Neural progenitor cell (in vitro differentiated cells): ENCODE data around the gene MMP3. TPM values are rescaled to one million over a fixed set of nuclear protein-coding genes. Genes with fewer than 3 reads are reported as not detected.

ENCODE experiments used
- DNase-seq: peaks from one replicate; pipeline ENCODE4 v3.0.0-alpha.2; 2016; ENCODE audit warnings: low spot score
- H2AFZ ChIP-seq: fragments of 200-600 bp; sonication (generic); replicated peaks from 2 replicates; pipeline ENCODE4 v1.6.1; 2016; ENCODE audit warnings: antibody characterized with exemption
- H3F3A ChIP-seq: fragments of 200-600 bp; sonication (generic); 2 replicates; pipeline ENCODE4 v1.6.1; 2016; ENCODE audit warnings: antibody characterized with exemption, low read depth
- H3K27ac ChIP-seq: fragments of 200-600 bp; sonication (generic); 2 replicates; pipeline ENCODE4 v1.5.1; 2016; ENCODE audit warnings: mild to moderate bottlenecking
- H3K27me3 ChIP-seq: fragments of 200-600 bp; sonication (generic); 2 replicates; pipeline ENCODE4 v1.6.1; 2016; ENCODE audit warnings: mild to moderate bottlenecking, moderate library complexity
- H3K36me3 ChIP-seq: fragments of 200-600 bp; sonication (generic); 2 replicates; pipeline ENCODE4 v1.5.1; 2016
- H3K4me1 ChIP-seq: fragments of 200-600 bp; sonication (generic); 2 replicates; pipeline ENCODE4 v1.6.1; 2016; ENCODE audit warnings: mixed run types
- H3K4me2 ChIP-seq: fragments of 200-600 bp; sonication (generic); 2 replicates; pipeline ENCODE4 v1.6.1; 2016
- H3K4me3 ChIP-seq: fragments of 200-600 bp; sonication (generic); 2 replicates; pipeline ENCODE4 v1.5.1; 2016
- H3K79me2 ChIP-seq: fragments of 200-600 bp; sonication (generic); 2 replicates; pipeline ENCODE4 v1.6.1; 2016; ENCODE audit warnings: low read depth
- H3K9ac ChIP-seq: fragments of 200-600 bp; sonication (generic); 2 replicates; pipeline ENCODE4 v1.6.1; 2016
- H3K9me3 ChIP-seq: fragments of 200-600 bp; sonication (generic); 2 replicates; pipeline ENCODE4 v1.5.1; 2016; ENCODE audit warnings: low read depth
- H4K20me1 ChIP-seq: fragments of 200-600 bp; sonication (generic); 2 replicates; pipeline ENCODE4 v1.6.1; 2016; ENCODE audit warnings: low read depth
- H3K27ac Mint-ChIP-seq: 3 replicates; pipeline ENCODE4 v1.8.0; 2021; ENCODE audit warnings: mixed read lengths
- H3K27me3 Mint-ChIP-seq: 2 replicates; pipeline ENCODE4 v1.8.0; 2022; ENCODE audit warnings: low read depth, mild to moderate bottlenecking, inconsistent platforms, moderate library complexity, mixed read lengths; ENCODE audit not compliant: insufficient read depth
- H3K36me3 Mint-ChIP-seq: 3 replicates; pipeline ENCODE4 v1.8.0; 2021; ENCODE audit warnings: mixed read lengths
- H3K4me1 Mint-ChIP-seq: 3 replicates; pipeline ENCODE4 v1.8.0; 2021; ENCODE audit warnings: mixed read lengths
- H3K4me3 Mint-ChIP-seq: 3 replicates; pipeline ENCODE4 v1.8.0; 2021; ENCODE audit warnings: mild to moderate bottlenecking, moderate library complexity, mixed read lengths
- H3K9me3 Mint-ChIP-seq: 3 replicates; pipeline ENCODE4 v1.8.0; 2020; ENCODE audit warnings: mixed read lengths
- EZH2 ChIP-seq: fragments of 200-600 bp; sonication (generic); IDR thresholded peaks from 2 replicates; pipeline ENCODE4 v1.6.1; 2017; ENCODE audit warnings: antibody characterized with exemption, mild to moderate bottlenecking, moderate library complexity
- EZH2phosphoT487 ChIP-seq: fragments of 200-600 bp; sonication (generic); IDR thresholded peaks from 2 replicates; pipeline ENCODE4 v1.6.1; 2017; ENCODE audit warnings: antibody characterized with exemption
- total RNA-seq: library from RNA; depleted of rRNA; stranded (reverse); fragments of >200 nt; gene quantifications from 2 replicates; pipeline ENCODE4 v1.2.3, GENCODE V29; 2015; ENCODE audit warnings: low replicate concordance
- TF ChIP-seq, protein P1 (sequence below): fragments of 200-600 bp; sonication (generic); IDR thresholded peaks from 2 replicates; pipeline ENCODE4 v1.5.1; 2017; ENCODE audit warnings: antibody characterized with exemption, mild to moderate bottlenecking

MMP3 gene
- total RNA-seq, 1 donor from 2014 or later: not detected

DNA sequence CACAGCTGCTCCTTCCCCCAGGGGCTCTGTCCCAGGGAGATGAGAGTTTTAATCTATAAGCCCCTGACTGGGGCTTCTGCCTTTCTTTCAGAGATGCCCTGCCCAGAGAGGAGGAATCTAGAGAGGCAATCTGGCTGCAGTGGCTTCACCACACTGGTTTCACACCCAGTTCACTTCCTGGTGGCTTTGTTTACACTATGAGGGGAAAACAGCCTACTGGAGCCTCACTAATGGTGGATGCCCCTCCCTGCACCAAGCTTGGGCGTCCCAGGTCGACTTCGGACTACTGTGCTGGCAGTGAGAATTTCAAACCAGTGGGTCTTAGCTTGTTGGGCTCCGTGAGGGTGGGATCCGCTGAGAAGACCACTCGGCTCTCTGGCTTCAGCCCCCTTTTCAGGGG lies 23.9 kb downstream of the MMP3 start:
- H3K4me1 Mint-ChIP-seq: no peaks in the 10 kb centered on the region
- H3K9me3 Mint-ChIP-seq: peaks cover 15% of the 10 kb centered on the region
- H3K27me3 Mint-ChIP-seq: no peaks in the 10 kb centered on the region
- DNase-seq: no peak
- H3F3A ChIP-seq: no peaks in the 10 kb centered on the region
- H3K4me1 ChIP-seq: no peaks in the 10 kb centered on the region
- no peak overlapping the region for H3K4me3 Mint-ChIP-seq
- TF ChIP-seq, protein P1, sequence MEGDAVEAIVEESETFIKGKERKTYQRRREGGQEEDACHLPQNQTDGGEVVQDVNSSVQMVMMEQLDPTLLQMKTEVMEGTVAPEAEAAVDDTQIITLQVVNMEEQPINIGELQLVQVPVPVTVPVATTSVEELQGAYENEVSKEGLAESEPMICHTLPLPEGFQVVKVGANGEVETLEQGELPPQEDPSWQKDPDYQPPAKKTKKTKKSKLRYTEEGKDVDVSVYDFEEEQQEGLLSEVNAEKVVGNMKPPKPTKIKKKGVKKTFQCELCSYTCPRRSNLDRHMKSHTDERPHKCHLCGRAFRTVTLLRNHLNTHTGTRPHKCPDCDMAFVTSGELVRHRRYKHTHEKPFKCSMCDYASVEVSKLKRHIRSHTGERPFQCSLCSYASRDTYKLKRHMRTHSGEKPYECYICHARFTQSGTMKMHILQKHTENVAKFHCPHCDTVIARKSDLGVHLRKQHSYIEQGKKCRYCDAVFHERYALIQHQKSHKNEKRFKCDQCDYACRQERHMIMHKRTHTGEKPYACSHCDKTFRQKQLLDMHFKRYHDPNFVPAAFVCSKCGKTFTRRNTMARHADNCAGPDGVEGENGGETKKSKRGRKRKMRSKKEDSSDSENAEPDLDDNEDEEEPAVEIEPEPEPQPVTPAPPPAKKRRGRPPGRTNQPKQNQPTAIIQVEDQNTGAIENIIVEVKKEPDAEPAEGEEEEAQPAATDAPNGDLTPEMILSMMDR: no peak
- TF ChIP-seq EZH2: no peak
- TF ChIP-seq EZH2phosphoT487: no peak
- H2AFZ ChIP-seq: no peak overlapping the region
- no peaks in the 10 kb centered on the region for H4K20me1 ChIP-seq
- H3K27ac ChIP-seq: no peak overlapping the region
- no peak overlapping the region for H3K4me3 ChIP-seq
- no peak overlapping the region for H3K4me2 ChIP-seq
- H3K9ac ChIP-seq: no peak overlapping the region
- H3K36me3 Mint-ChIP-seq: no peaks in the 10 kb centered on the region
- no peaks in the 10 kb centered on the region for H3K36me3 ChIP-seq
- no peak overlapping the region for H3K27ac Mint-ChIP-seq
- H3K27me3 ChIP-seq: no peaks in the 10 kb centered on the region
- no peaks in the 10 kb centered on the region for H3K9me3 ChIP-seq
- H3K79me2 ChIP-seq: no peaks in the 10 kb centered on the region

DNA sequence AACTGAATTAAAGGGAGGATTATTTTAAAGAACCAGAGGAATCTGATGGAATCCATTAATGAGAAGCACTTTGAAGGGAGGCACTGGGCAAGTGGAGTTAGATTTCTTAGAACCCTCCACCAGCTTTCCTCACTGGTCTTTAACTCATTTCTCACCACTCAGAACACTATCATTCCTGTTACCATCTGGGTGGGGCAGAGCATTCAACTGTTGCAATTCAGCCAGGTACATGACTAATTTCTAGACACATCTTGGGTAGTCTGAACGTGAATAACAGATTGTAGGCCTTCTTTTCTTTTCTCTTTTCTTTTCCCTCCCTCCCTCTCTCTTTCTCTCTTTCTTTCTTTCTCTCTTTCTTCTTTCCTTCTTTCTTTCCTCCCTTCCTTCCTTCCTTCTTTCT lies 29.9 kb downstream of the MMP3 start:
- Mint-ChIP-seq H3K9me3 (peaks cover 15% of the 10 kb centered on the region), H3K4me3 (no peak overlapping the region), H3K4me1 (no peaks in the 10 kb centered on the region), H3K27me3 (peaks cover 2% of the 10 kb centered on the region), H3K27ac (no peak overlapping the region), H3K36me3 (no peaks in the 10 kb centered on the region)
- Histone ChIP-seq H3K27ac (no peak overlapping the region), H3K36me3 (no peaks in the 10 kb centered on the region), H3K27me3 (no peaks in the 10 kb centered on the region), H3K4me1 (no peaks in the 10 kb centered on the region), H3K9me3 (no peaks in the 10 kb centered on the region), H3F3A (no peaks in the 10 kb centered on the region), H2AFZ (no peak overlapping the region), H3K4me3 (no peak overlapping the region), H3K4me2 (no peak overlapping the region), H3K9ac (no peak overlapping the region), H4K20me1 (no peaks in the 10 kb centered on the region), H3K79me2 (no peaks in the 10 kb centered on the region)
- DNase-seq: no peak
- TF ChIP-seq, protein P1: no peak
- TF ChIP-seq EZH2phosphoT487 (no peak), EZH2 (no peak)

DNA sequence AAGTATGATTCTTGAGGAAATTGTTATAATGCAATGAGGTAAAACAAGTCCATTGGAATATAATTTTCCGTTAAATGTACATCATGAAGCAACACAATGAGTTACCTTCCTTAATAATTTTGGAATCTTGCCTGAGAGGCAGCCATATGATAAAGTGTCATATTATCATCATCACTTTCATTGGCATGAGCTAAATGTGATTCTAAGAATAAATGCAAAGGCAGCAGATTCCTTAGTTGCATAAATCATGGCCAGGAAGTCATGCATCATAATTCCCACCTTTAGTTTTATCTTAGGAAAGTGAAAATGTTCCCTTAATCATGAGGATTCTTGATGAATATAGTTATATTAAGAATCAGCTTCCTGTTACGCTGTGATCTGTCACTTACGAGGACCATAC lies 31.2 kb downstream of the MMP3 start:
- no peaks in the 10 kb centered on the region for H3K36me3 Mint-ChIP-seq
- no peak for DNase-seq
- no peak overlapping the region for H3K4me3 Mint-ChIP-seq
- H3K27ac Mint-ChIP-seq: no peak overlapping the region
- TF ChIP-seq EZH2phosphoT487: no peak
- no peak for TF ChIP-seq EZH2
- TF ChIP-seq, protein P1: no peak
- no peak overlapping the region for H3K4me2 ChIP-seq
- no peaks in the 10 kb centered on the region for H3K4me1 ChIP-seq
- peaks cover 4% of the 10 kb centered on the region for H3K27me3 Mint-ChIP-seq
- H3K4me1 Mint-ChIP-seq: no peaks in the 10 kb centered on the region
- no peak overlapping the region for H3K27ac ChIP-seq
- H4K20me1 ChIP-seq: no peaks in the 10 kb centered on the region
- H3K9me3 Mint-ChIP-seq: peaks cover 10% of the 10 kb centered on the region
- H3K27me3 ChIP-seq: no peaks in the 10 kb centered on the region
- H2AFZ ChIP-seq: no peak overlapping the region
- no peak overlapping the region for H3K9ac ChIP-seq
- H3F3A ChIP-seq: no peaks in the 10 kb centered on the region
- H3K36me3 ChIP-seq: no peaks in the 10 kb centered on the region
- no peaks in the 10 kb centered on the region for H3K79me2 ChIP-seq
- H3K4me3 ChIP-seq: no peak overlapping the region
- no peaks in the 10 kb centered on the region for H3K9me3 ChIP-seq
